Loucy (cell line): ENCODE measurements around the gene CACNA2D1.

Experiments used
- H2AFZ ChIP-seq: fragments of 200-600 bp; sonication (generic); 2 replicates; pipeline ENCODE4 v1.6.0; 2016; ENCODE audit warnings: antibody characterized with exemption, mild to moderate bottlenecking, low read length, moderate library complexity
- H3F3A ChIP-seq: fragments of 200-600 bp; 2 replicates; pipeline ENCODE4 v1.6.0; 2016; ENCODE audit warnings: antibody characterized with exemption, low read depth, mild to moderate bottlenecking
- H3K27me3 ChIP-seq: fragments of 200-600 bp; sonication (generic); 2 replicates; pipeline ENCODE4 v1.6.1; 2014; ENCODE audit warnings: low read length, mild to moderate bottlenecking; ENCODE audit not compliant: insufficient read depth, poor library complexity, severe bottlenecking
- H3K36me3 ChIP-seq: fragments of 200-600 bp; sonication (generic); 2 replicates; pipeline ENCODE4 v1.6.1; 2016; ENCODE audit warnings: low read length; ENCODE audit not compliant: insufficient read depth
- H3K4me1 ChIP-seq: fragments of 200-600 bp; sonication (generic); 2 replicates; pipeline ENCODE4 v1.5.1; 2014; ENCODE audit warnings: low read length, mild to moderate bottlenecking; ENCODE audit not compliant: insufficient read depth, poor library complexity, severe bottlenecking
- H3K4me2 ChIP-seq: fragments of 200-600 bp; sonication (generic); 2 replicates; pipeline ENCODE4 v1.6.0; 2014; ENCODE audit warnings: antibody characterized with exemption, low read length, low read depth, mild to moderate bottlenecking; ENCODE audit not compliant: poor library complexity, severe bottlenecking
- H3K4me3 ChIP-seq: fragments of 200-600 bp; sonication (generic); 2 replicates; pipeline ENCODE4 v1.5.1; 2014; ENCODE audit warnings: low read length, mild to moderate bottlenecking, mixed read lengths; ENCODE audit not compliant: poor library complexity, severe bottlenecking
- H3K79me2 ChIP-seq: fragments of 200-600 bp; sonication (generic); 2 replicates; pipeline ENCODE4 v1.6.1; 2014; ENCODE audit warnings: low read length; ENCODE audit not compliant: insufficient read depth
- H3K9ac ChIP-seq: fragments of 200-600 bp; sonication (generic); 2 replicates; pipeline ENCODE4 v1.6.0; 2014; ENCODE audit warnings: mild to moderate bottlenecking, low read depth, low read length, moderate library complexity; ENCODE audit not compliant: poor library complexity, severe bottlenecking
- H3K9me2 ChIP-seq: fragments of 200-600 bp; sonication (generic); replicated peaks from 2 replicates; pipeline ENCODE4 v1.6.1; 2016; ENCODE audit warnings: low read depth, low read length, mixed read lengths
- H3K9me3 ChIP-seq: fragments of 200-600 bp; sonication (generic); 2 replicates; pipeline ENCODE4 v1.6.1; 2014; ENCODE audit warnings: mild to moderate bottlenecking, antibody characterized with exemption, low read length, low read depth; ENCODE audit not compliant: insufficient read depth
- H4K20me1 ChIP-seq: fragments of 200-600 bp; sonication (generic); 2 replicates; pipeline ENCODE4 v1.6.0; 2014; ENCODE audit warnings: antibody characterized with exemption, low read length, mild to moderate bottlenecking; ENCODE audit not compliant: insufficient read depth, poor library complexity, severe bottlenecking
- CTCF ChIP-seq: fragments of 200-600 bp; sonication (generic); conservative IDR thresholded peaks from 2 replicates; pipeline ENCODE4 v1.5.1; 2014; ENCODE audit warnings: mild to moderate bottlenecking, antibody characterized with exemption, low read length
- EZH2phosphoT487 ChIP-seq: fragments of 200-600 bp; IDR thresholded peaks from 2 replicates; pipeline ENCODE4 v1.6.1; 2018; ENCODE audit warnings: antibody characterized with exemption, mild to moderate bottlenecking, moderate library complexity, borderline replicate concordance

The CACNA2D1 gene

GRCh38 chr7:82273886-82274285 is 169.7 kb downstream of the CACNA2D1 start:
- Histone ChIP-seq H3K9me2 (no peaks in the 10 kb centered on the region), H3K9ac (no peak overlapping the region), H3K4me3 (no peak overlapping the region), H3K79me2 (no peaks in the 10 kb centered on the region), H4K20me1 (no peaks in the 10 kb centered on the region), H3K9me3 (no peaks in the 10 kb centered on the region), H3F3A (no peaks in the 10 kb centered on the region), H2AFZ (no peak overlapping the region), H3K4me1 (no peaks in the 10 kb centered on the region), H3K27me3 (no peaks in the 10 kb centered on the region), H3K36me3 (no peaks in the 10 kb centered on the region), H3K4me2 (no peak overlapping the region)
- no peak for TF ChIP-seq CTCF
- no peak for TF ChIP-seq EZH2phosphoT487

GRCh38 chr7:82270870-82271269 is 172.7 kb downstream of the CACNA2D1 start:
- no peaks in the 10 kb centered on the region for H3K9me3 ChIP-seq

GRCh38 chr7:82268632-82269031 is 174.9 kb downstream of the CACNA2D1 start:
- Histone ChIP-seq H3K4me3 (no peak overlapping the region), H3K9me3 (no peaks in the 10 kb centered on the region), H3K79me2 (no peaks in the 10 kb centered on the region), H3K4me1 (no peaks in the 10 kb centered on the region), H3K9me2 (no peaks in the 10 kb centered on the region), H3K36me3 (no peaks in the 10 kb centered on the region), H3K9ac (no peak overlapping the region), H3K4me2 (no peak overlapping the region), H3F3A (no peaks in the 10 kb centered on the region), H3K27me3 (no peaks in the 10 kb centered on the region), H4K20me1 (no peaks in the 10 kb centered on the region), H2AFZ (no peak overlapping the region)
- TF ChIP-seq EZH2phosphoT487 (no peak), CTCF (no peak)

More at GRCh38 chr7:82270870-82271269, 172.7 kb downstream of the CACNA2D1 start:
- Histone ChIP-seq H3K4me3 (no peak overlapping the region), H3K4me1 (no peaks in the 10 kb centered on the region), H3K79me2 (no peaks in the 10 kb centered on the region), H3K36me3 (no peaks in the 10 kb centered on the region), H3K4me2 (no peak overlapping the region), H3K9ac (no peak overlapping the region), H4K20me1 (no peaks in the 10 kb centered on the region), H3K27me3 (no peaks in the 10 kb centered on the region), H2AFZ (no peak overlapping the region), H3K9me2 (no peaks in the 10 kb centered on the region), H3F3A (no peaks in the 10 kb centered on the region)
- no peak for TF ChIP-seq EZH2phosphoT487
- no peak for TF ChIP-seq CTCF
